ENCODE measurements around the gene TMEM97.
A peak's percentile ranks its signal among the peaks of the same experiment; 100 is the strongest.

The TMEM97 gene

GRCh38 chr17:28317099-28317965, 1.7 kb upstream of the TMEM97 start:
- peak overlapping the region; percentile 85 for H3K27ac ChIP-seq
- TF ChIP-seq CTCF (IDR thresholded peaks at IDR 0.05) (no peak), ZFX (IDR thresholded peaks at IDR 0.05; ENCODE audit: borderline replicate concordance) (no peak)

GRCh38 chr17:28317966-28318758, 838 bp upstream of the TMEM97 start:
- H3K27ac ChIP-seq = peak overlapping the region; percentile 85
- TF ChIP-seq CTCF (IDR thresholded peaks at IDR 0.05) (no peak), ZFX (IDR thresholded peaks at IDR 0.05; ENCODE audit: borderline replicate concordance) (no peak)

GRCh38 chr17:28319598-28319935, 567 bp downstream of the TMEM97 start:
- TF ChIP-seq ZFX (IDR thresholded peaks at IDR 0.05; ENCODE audit: borderline replicate concordance) (no peak), CTCF (IDR thresholded peaks at IDR 0.05) (no peak)
- H3K27ac ChIP-seq = peak overlapping the region; percentile 85

GRCh38 chr17:28320215-28321061, 1.4 kb downstream of the TMEM97 start:
- peak overlapping the region; percentile 85 for H3K27ac ChIP-seq
- TF ChIP-seq ZFX (IDR thresholded peaks at IDR 0.05; ENCODE audit: borderline replicate concordance) (no peak), CTCF (IDR thresholded peaks at IDR 0.05) (no peak)

- TF ChIP-seq ZFX (IDR thresholded peaks at IDR 0.05; ENCODE audit: borderline replicate concordance) = no peak
- TF ChIP-seq CTCF (IDR thresholded peaks at IDR 0.05) = no peak
- peak overlapping the region; percentile 18; the same call in 1 of the 2 replicates for H3K27ac ChIP-seq
Measured at GRCh38 chr17:28324267-28324745, 5.3 kb downstream of the TMEM97 start.

GRCh38 chr17:28324781-28325180, 5.8 kb downstream of the TMEM97 start:
- TF ChIP-seq ZFX (IDR thresholded peaks at IDR 0.05; ENCODE audit: borderline replicate concordance) (no peak), CTCF (IDR thresholded peaks at IDR 0.05) (no peak)
- peak overlapping the region; percentile 18; the same call in 1 of the 2 replicates for H3K27ac ChIP-seq

All from 22Rv1 (cell line).